Astrocyte (in vitro differentiated cells and primary cell): ENCODE data around the gene GAD2. TPM values are rescaled to one million over a fixed set of nuclear protein-coding genes. Genes with fewer than 3 reads are reported as not detected.

Experiments used
- DNase-seq: peaks from one replicate; pipeline ENCODE4 v3.0.0-alpha.2; 2010; ENCODE audit warnings: low read depth
- FAIRE-seq: peaks from 2 replicates; lab custom pipeline; 2011; peaks lifted over from hg19 to GRCh38; lab: Jason Lieb, UNC
- H2AFZ ChIP-seq: 2 replicates; pipeline ENCODE4 v1.6.0; 2012; ENCODE audit warnings: low read depth, low read length, inconsistent platforms
- H3K27ac ChIP-seq: 2 replicates; pipeline ENCODE4 v1.5.1; 2011; ENCODE audit warnings: low read depth, low read length, inconsistent platforms
- H3K27me3 ChIP-seq: 2 replicates; pipeline ENCODE4 v1.6.0; 2011; ENCODE audit warnings: low read length, inconsistent platforms; ENCODE audit not compliant: insufficient read depth
- H3K36me3 ChIP-seq: 2 replicates; pipeline ENCODE4 v1.5.1; 2011; ENCODE audit warnings: low read length, inconsistent platforms; ENCODE audit not compliant: insufficient read depth
- H3K4me1 ChIP-seq: 2 replicates; pipeline ENCODE4 v1.5.1; 2011; ENCODE audit warnings: low read length, inconsistent platforms; ENCODE audit not compliant: insufficient read depth
- H3K4me2 ChIP-seq: 2 replicates; pipeline ENCODE4 v1.6.0; 2012; ENCODE audit warnings: low read length, inconsistent platforms
- H3K4me3 ChIP-seq: 2 replicates; pipeline ENCODE4 v1.5.1; 2011; ENCODE audit warnings: low read depth, mild to moderate bottlenecking, low read length, inconsistent platforms; ENCODE audit not compliant: insufficient read depth
- H3K79me2 ChIP-seq: 2 replicates; pipeline ENCODE4 v1.6.0; 2012; ENCODE audit warnings: mild to moderate bottlenecking, low read length, inconsistent platforms; ENCODE audit not compliant: insufficient read depth
- H3K9ac ChIP-seq: 2 replicates; pipeline ENCODE4 v1.6.0; 2012; ENCODE audit warnings: mild to moderate bottlenecking, low read length, inconsistent platforms
- H3K9me3 ChIP-seq: 2 replicates; pipeline ENCODE4 v1.5.1; 2012; ENCODE audit warnings: low read depth, mild to moderate bottlenecking, low read length, inconsistent platforms; ENCODE audit not compliant: insufficient read depth
- H4K20me1 ChIP-seq: 2 replicates; pipeline ENCODE4 v1.6.0; 2012; ENCODE audit warnings: low read length, inconsistent platforms; ENCODE audit not compliant: insufficient read depth
- H3K27ac Mint-ChIP-seq: one replicate; pipeline ENCODE4 v1.8.0; 2021; ENCODE audit warnings: mild to moderate bottlenecking, mixed read lengths; ENCODE audit not compliant: unreplicated experiment
- H3K27me3 Mint-ChIP-seq: one replicate; pipeline ENCODE4 v1.8.0; 2021; ENCODE audit warnings: low read depth, mixed read lengths; ENCODE audit not compliant: unreplicated experiment
- H3K36me3 Mint-ChIP-seq: one replicate; pipeline ENCODE4 v1.8.0; 2021; ENCODE audit warnings: low read depth, mixed read lengths; ENCODE audit not compliant: unreplicated experiment
- H3K4me1 Mint-ChIP-seq: one replicate; pipeline ENCODE4 v1.8.0; 2021; ENCODE audit warnings: low read depth, mixed read lengths; ENCODE audit not compliant: unreplicated experiment
- H3K4me3 Mint-ChIP-seq: one replicate; pipeline ENCODE4 v1.8.0; 2021; ENCODE audit warnings: mild to moderate bottlenecking, moderate library complexity, mixed read lengths; ENCODE audit not compliant: unreplicated experiment
- H3K9me3 Mint-ChIP-seq: one replicate; pipeline ENCODE4 v1.8.0; 2021; ENCODE audit warnings: mild to moderate bottlenecking, mixed read lengths; ENCODE audit not compliant: unreplicated experiment
- CTCF ChIP-seq: IDR thresholded peaks from 2 replicates; pipeline ENCODE4 v1.5.1; 2011; ENCODE audit warnings: low read depth, mild to moderate bottlenecking, inconsistent platforms, low read length, moderate library complexity; ENCODE audit not compliant: insufficient read depth
- EZH2 ChIP-seq: IDR thresholded peaks from 2 replicates; pipeline ENCODE4 v1.6.1; 2012; ENCODE audit warnings: mild to moderate bottlenecking, low read length, inconsistent platforms; ENCODE audit not compliant: insufficient read depth
- total RNA-seq: library from RNA; stranded (reverse); gene quantifications from 2 replicates; pipeline ENCODE4 v1.2.1, GENCODE V29; 2021

Gene GAD2
- total RNA-seq, 1 donor from 2014 or later = not detected

GRCh38 chr10:26197248-26197647, 19.3 kb upstream of the GAD2 start:
- FAIRE-seq (no peak), DNase-seq (no peak)
- Histone ChIP-seq H4K20me1 (no peaks in the 10 kb centered on the region), H3K27me3 (no peaks in the 10 kb centered on the region), H3K27ac (no peak overlapping the region), H3K4me2 (no peak overlapping the region), H3K4me3 (no peak overlapping the region), H2AFZ (no peak overlapping the region), H3K4me1 (no peaks in the 10 kb centered on the region), H3K36me3 (no peaks in the 10 kb centered on the region), H3K9ac (no peak overlapping the region), H3K79me2 (no peaks in the 10 kb centered on the region), H3K9me3 (peaks cover 3% of the 10 kb centered on the region)
- no peaks in the 10 kb centered on the region for H3K9me3 Mint-ChIP-seq
- no peak overlapping the region for H3K4me3 Mint-ChIP-seq
- no peaks in the 10 kb centered on the region for H3K36me3 Mint-ChIP-seq
- H3K4me1 Mint-ChIP-seq = no peaks in the 10 kb centered on the region
- TF ChIP-seq CTCF = no peak
- no peak for TF ChIP-seq EZH2
- no peak overlapping the region for H3K27ac Mint-ChIP-seq
- H3K27me3 Mint-ChIP-seq = no peaks in the 10 kb centered on the region

GRCh38 chr10:26198119-26198518, 18.5 kb upstream of the GAD2 start:
- Histone ChIP-seq H3K79me2 (no peaks in the 10 kb centered on the region), H3K4me2 (no peak overlapping the region), H2AFZ (no peak overlapping the region), H3K27me3 (no peaks in the 10 kb centered on the region), H3K9ac (no peak overlapping the region), H3K9me3 (peaks cover 3% of the 10 kb centered on the region), H3K4me3 (no peak overlapping the region), H4K20me1 (no peaks in the 10 kb centered on the region), H3K27ac (no peak overlapping the region), H3K36me3 (no peaks in the 10 kb centered on the region), H3K4me1 (no peaks in the 10 kb centered on the region)
- Mint-ChIP-seq H3K27me3 (no peaks in the 10 kb centered on the region), H3K36me3 (no peaks in the 10 kb centered on the region), H3K9me3 (no peaks in the 10 kb centered on the region), H3K27ac (no peak overlapping the region), H3K4me3 (no peak overlapping the region), H3K4me1 (no peaks in the 10 kb centered on the region)
- FAIRE-seq = no peak
- TF ChIP-seq EZH2 (no peak), CTCF (no peak)
- DNase-seq = no peak

- TF ChIP-seq EZH2 (no peak), CTCF (no peak)
- no peak for DNase-seq
- Histone ChIP-seq H3K27ac (no peak overlapping the region), H3K4me3 (no peak overlapping the region), H3K79me2 (no peaks in the 10 kb centered on the region), H3K27me3 (no peaks in the 10 kb centered on the region), H3K4me2 (no peak overlapping the region), H4K20me1 (no peaks in the 10 kb centered on the region), H3K36me3 (no peaks in the 10 kb centered on the region), H2AFZ (no peak overlapping the region), H3K9me3 (no peaks in the 10 kb centered on the region), H3K9ac (no peak overlapping the region), H3K4me1 (no peaks in the 10 kb centered on the region)
- Mint-ChIP-seq H3K27me3 (peaks cover 6% of the 10 kb centered on the region), H3K27ac (no peak overlapping the region), H3K36me3 (no peaks in the 10 kb centered on the region), H3K4me3 (no peak overlapping the region), H3K4me1 (no peaks in the 10 kb centered on the region), H3K9me3 (no peaks in the 10 kb centered on the region)
- no peak for FAIRE-seq
Measured at GRCh38 chr10:26199841-26200240, 16.7 kb upstream of the GAD2 start.
